DND-41 (cell line): Measurements from ENCODE around the gene PPP4C.

Experiments used
- EZH2 ChIP-seq: IDR thresholded peaks from 3 replicates; pipeline ENCODE4 v1.6.1; 2012; ENCODE audit warnings: borderline replicate concordance, low read depth, mild to moderate bottlenecking, moderate library complexity, low read length, inconsistent platforms; ENCODE audit not compliant: severe bottlenecking
- TF ChIP-seq, protein P1 (sequence below): IDR thresholded peaks from 2 replicates; pipeline ENCODE4 v1.5.1; 2012; ENCODE audit warnings: borderline replicate concordance, low read length, moderate library complexity, mild to moderate bottlenecking; ENCODE audit not compliant: poor library complexity, severe bottlenecking; ENCODE audit errors: extremely low read depth

GRCh38 chr16:30075503-30076275, at the start of gene PPP4C:
- TF ChIP-seq, protein P1, sequence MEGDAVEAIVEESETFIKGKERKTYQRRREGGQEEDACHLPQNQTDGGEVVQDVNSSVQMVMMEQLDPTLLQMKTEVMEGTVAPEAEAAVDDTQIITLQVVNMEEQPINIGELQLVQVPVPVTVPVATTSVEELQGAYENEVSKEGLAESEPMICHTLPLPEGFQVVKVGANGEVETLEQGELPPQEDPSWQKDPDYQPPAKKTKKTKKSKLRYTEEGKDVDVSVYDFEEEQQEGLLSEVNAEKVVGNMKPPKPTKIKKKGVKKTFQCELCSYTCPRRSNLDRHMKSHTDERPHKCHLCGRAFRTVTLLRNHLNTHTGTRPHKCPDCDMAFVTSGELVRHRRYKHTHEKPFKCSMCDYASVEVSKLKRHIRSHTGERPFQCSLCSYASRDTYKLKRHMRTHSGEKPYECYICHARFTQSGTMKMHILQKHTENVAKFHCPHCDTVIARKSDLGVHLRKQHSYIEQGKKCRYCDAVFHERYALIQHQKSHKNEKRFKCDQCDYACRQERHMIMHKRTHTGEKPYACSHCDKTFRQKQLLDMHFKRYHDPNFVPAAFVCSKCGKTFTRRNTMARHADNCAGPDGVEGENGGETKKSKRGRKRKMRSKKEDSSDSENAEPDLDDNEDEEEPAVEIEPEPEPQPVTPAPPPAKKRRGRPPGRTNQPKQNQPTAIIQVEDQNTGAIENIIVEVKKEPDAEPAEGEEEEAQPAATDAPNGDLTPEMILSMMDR = peak; percentile 40
- TF ChIP-seq EZH2 = no peak
